SK-N-SH (cell line): ENCODE results near the gene PRDX6. TPM values are rescaled to one million over a fixed set of nuclear protein-coding genes. Genes with fewer than 3 reads are reported as not detected.

Experiments
- CTCF ChIA-PET: fragments of 300-600, 350-600 bp; formaldehyde crosslinking; extraction: SDS; loops from one replicate; lab custom pipeline; 2021; lab: Yijun Ruan, JAX
- POLR2A ChIA-PET: fragments of 350-600 bp; sonication (Branson Sonifier 250); formaldehyde crosslinking; extraction: SDS; loops from one replicate; lab custom pipeline; 2020; ENCODE audit warnings: antibody characterized with exemption, inconsistent platforms; lab: Yijun Ruan, JAX
- DNase-seq: peaks from one replicate; pipeline ENCODE4 v3.0.0; 2012
- H2AFZ ChIP-seq: fragments of 200-600 bp; sonication (generic); 2 replicates; pipeline ENCODE4 v1.8.1; 2016; ENCODE audit warnings: antibody characterized with exemption, mild to moderate bottlenecking, low read depth
- H3F3A ChIP-seq: fragments of 200-600 bp; sonication (generic); replicated peaks from 2 replicates; pipeline ENCODE3; 2016; ENCODE audit warnings: antibody characterized with exemption, mild to moderate bottlenecking; ENCODE audit not compliant: insufficient read depth
- H3K27ac ChIP-seq, 2 experiments: fragments of 200-500 bp in 1 of 2; fragments of 200-600 bp in 1 of 2; sonication (Bioruptor generic) in 1 of 2; sonication (generic), shearing (Covaris generic) in 1 of 2; 2 replicates each; pipeline versions ENCODE4 v1.5.1 to v1.6.1; 2014 to 2016; ENCODE audit warnings: low read depth in 2 of 2, inconsistent platforms in 1 of 2, low read length in 1 of 2, mild to moderate bottlenecking in 1 of 2, mixed read lengths in 1 of 2
- H3K27me3 ChIP-seq: fragments of 200-600 bp; sonication (generic), shearing (Covaris generic); 2 replicates; pipeline ENCODE4 v1.6.1; 2016; ENCODE audit warnings: mixed run types; ENCODE audit not compliant: insufficient read depth
- H3K36me3 ChIP-seq, 2 experiments: fragments of 200-500 bp in 1 of 2; fragments of 200-600 bp in 1 of 2; sonication (Bioruptor generic) in 1 of 2; sonication (generic) in 1 of 2; replicated peaks in 1 of 2; 2 replicates each; pipeline versions ENCODE3 to v1.5.1; 2014 to 2016; ENCODE audit warnings: low read length in 1 of 2, mild to moderate bottlenecking in 1 of 2; ENCODE audit not compliant: insufficient read depth in 2 of 2, control insufficient read depth in 1 of 2
- H3K4me1 ChIP-seq, 2 experiments: fragments of 200-500 bp in 1 of 2; fragments of 200-600 bp in 1 of 2; sonication (Bioruptor generic) in 1 of 2; sonication (generic), shearing (Covaris generic) in 1 of 2; 2 replicates each; pipeline versions ENCODE4 v1.5.1 to v1.6.1; 2014 to 2016; ENCODE audit warnings: low read depth in 1 of 2, low read length in 1 of 2, mixed run types in 1 of 2; ENCODE audit not compliant: insufficient read depth in 2 of 2, control insufficient read depth in 1 of 2
- H3K4me2 ChIP-seq: fragments of 200-600 bp; sonication (generic), shearing (Covaris generic); 2 replicates; pipeline ENCODE4 v1.6.1; 2017; ENCODE audit warnings: mixed run types
- H3K4me3 ChIP-seq, 2 experiments: fragments of 200-500 bp in 1 of 2; fragments of 200-600 bp in 1 of 2; sonication (Bioruptor generic) in 1 of 2; sonication (generic), shearing (Covaris generic) in 1 of 2; 2 replicates each; pipeline versions ENCODE4 v1.5.1 to v1.8.1; 2014 to 2016; ENCODE audit warnings: low read depth in 2 of 2, inconsistent platforms in 1 of 2, low read length in 1 of 2, mild to moderate bottlenecking in 1 of 2, mixed read lengths in 1 of 2, moderate library complexity in 1 of 2
- H3K79me2 ChIP-seq: fragments of 200-600 bp; sonication (generic); 2 replicates; pipeline ENCODE4 v1.8.1; 2017; ENCODE audit warnings: mild to moderate bottlenecking; ENCODE audit not compliant: insufficient read depth
- H3K9ac ChIP-seq: fragments of 200-600 bp; sonication (generic); 2 replicates; pipeline ENCODE4 v1.6.1; 2017; ENCODE audit warnings: mixed run types
- H3K9me2 ChIP-seq: fragments of 200-600 bp; sonication (generic); 2 replicates; pipeline ENCODE4 v1.6.1; 2017; ENCODE audit warnings: mixed run types
- H3K9me3 ChIP-seq: fragments of 200-600 bp; sonication (generic); 2 replicates; pipeline ENCODE4 v1.6.1; 2017; ENCODE audit warnings: mixed run types, mild to moderate bottlenecking, moderate library complexity
- H4K20me1 ChIP-seq: fragments of 200-600 bp; sonication (generic); 2 replicates; pipeline ENCODE4 v1.6.1; 2017; ENCODE audit warnings: mild to moderate bottlenecking, mixed run types; ENCODE audit not compliant: insufficient read depth
- ELF1 ChIP-seq: IDR thresholded peaks from 2 replicates; pipeline ENCODE4 v1.4.0; 2012
- EP300 ChIP-seq, 2 experiments: IDR thresholded peaks; 2 replicates each; pipeline versions ENCODE4 v1.4.0 to v1.6.1; 2012; ENCODE audit warnings: borderline replicate concordance in 1 of 2, low read depth in 1 of 2, low read length in 1 of 2
- FOSL2 ChIP-seq: IDR thresholded peaks from 2 replicates; pipeline ENCODE4 v1.4.0; 2012; ENCODE audit warnings: low read depth, mild to moderate bottlenecking, moderate library complexity, borderline replicate concordance
- FOXJ3 ChIP-seq: sonication (generic); formaldehyde crosslinking; IDR thresholded peaks from 2 replicates; pipeline ENCODE4 v1.5.1; 2020; ENCODE audit warnings: mild to moderate bottlenecking, missing genetic modification reagents
- FOXM1 ChIP-seq: IDR thresholded peaks from 2 replicates; pipeline ENCODE4 v1.4.0; 2012; ENCODE audit warnings: low read depth, mild to moderate bottlenecking
- GABPA ChIP-seq: IDR thresholded peaks from 2 replicates; pipeline ENCODE4 v1.4.0; 2012; ENCODE audit warnings: low read depth, mild to moderate bottlenecking
- GATA2 ChIP-seq: sonication (generic); formaldehyde crosslinking; IDR thresholded peaks from 2 replicates; pipeline ENCODE4 v1.5.0; 2020; ENCODE audit warnings: mild to moderate bottlenecking, missing genetic modification reagents
- MEF2A ChIP-seq: IDR thresholded peaks from 2 replicates; pipeline ENCODE4 v1.4.0; 2012; ENCODE audit warnings: low read depth, borderline replicate concordance
- NFIC ChIP-seq: IDR thresholded peaks from 2 replicates; pipeline ENCODE4 v1.4.0; 2012; ENCODE audit warnings: borderline replicate concordance
- NRF1 ChIP-seq: IDR thresholded peaks from 2 replicates; pipeline ENCODE4 v1.6.1; 2012; ENCODE audit warnings: low read depth, mild to moderate bottlenecking, low read length
- RAD21 ChIP-seq: IDR thresholded peaks from 2 replicates; pipeline ENCODE4 v1.6.1; 2012; ENCODE audit warnings: mild to moderate bottlenecking, low read length
- RXRA ChIP-seq: IDR thresholded peaks from 2 replicates; pipeline ENCODE4 v1.4.0; 2012; ENCODE audit warnings: low read depth, mild to moderate bottlenecking, borderline replicate concordance
- SIN3A ChIP-seq: IDR thresholded peaks from 2 replicates; pipeline ENCODE4 v1.6.1; 2012; ENCODE audit warnings: low read depth, mild to moderate bottlenecking, low read length, moderate library complexity, borderline replicate concordance
- SMC3 ChIP-seq: IDR thresholded peaks from 2 replicates; pipeline ENCODE4 v1.6.1; 2012; ENCODE audit warnings: low read depth, low read length, improper control_type of control experiment
- TAF1 ChIP-seq: IDR thresholded peaks from 2 replicates; pipeline ENCODE4 v1.6.1; 2012; ENCODE audit warnings: low read depth, mild to moderate bottlenecking, low read length, moderate library complexity, borderline replicate concordance
- WGBS: methylation state at CpG from one replicate; pipeline ENCODE4 v1.1.6; 2017; ENCODE audit warnings: low lambda C conversion rate; 5-methylcytosine and 5-hydroxymethylcytosine counted together
- polyA plus RNA-seq, 3 experiments: library from polyadenylated mRNA; depleted of rRNA; stranded (reverse); fragments of >200 nt; gene quantifications; 2 replicates each; pipeline ENCODE4 v1.2.3, GENCODE V29; 2012
- TF ChIP-seq, protein P1 (sequence below): IDR thresholded peaks from 2 replicates; pipeline ENCODE4 v1.4.0; 2012; ENCODE audit warnings: low read depth
- TF ChIP-seq, protein P2 (sequence below): fragments of 150-350 bp; IDR thresholded peaks from 2 replicates; pipeline ENCODE4 v1.6.1; 2016; ENCODE audit warnings: mild to moderate bottlenecking, low read depth, low read length

The PRDX6 gene
- polyA plus RNA-seq, 1 of the 3 experiments (the other 2 are of a cell fraction) = 224 TPM

DNA sequence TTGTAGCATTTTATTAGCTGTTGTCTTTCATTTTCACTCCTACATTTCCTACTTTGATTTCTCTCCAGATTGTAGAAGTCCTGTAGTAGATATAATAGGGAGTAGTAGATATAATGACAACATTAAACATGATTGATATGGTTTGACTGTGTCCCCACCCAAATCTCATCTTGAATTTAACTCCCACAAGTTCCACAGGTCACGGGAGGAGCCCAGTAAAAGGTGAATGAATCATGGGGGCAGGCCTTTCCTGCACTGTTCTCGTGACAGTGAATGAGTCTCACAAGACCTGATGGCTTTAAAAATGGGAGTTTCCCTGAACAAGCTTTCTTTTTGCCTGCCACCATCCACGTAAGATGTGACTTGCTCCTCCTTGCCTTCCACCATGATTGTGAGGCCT, 7.5 kb upstream of the PRDX6 start:
- 77% methylated on average over 3 of the region's 3 CpGs for whole genome bisulfite sequencing
- Histone ChIP-seq H2AFZ (no peak overlapping the region), H3K4me1 (peaks cover 12 to 18% of the 10 kb centered on the region in 2 experiments; a peak in 3 of 4 replicates), H3K36me3 (peaks cover 0 to 20% of the 10 kb centered on the region in 2 experiments), H3K27me3 (no peaks in the 10 kb centered on the region), H3F3A (peaks cover 25% of the 10 kb centered on the region), H3K9me3 (no peaks in the 10 kb centered on the region), H3K9ac (no peak overlapping the region), H3K4me3 (no peak overlapping the region), H3K27ac (no peak overlapping the region), H3K79me2 (peaks cover 27% of the 10 kb centered on the region), H3K9me2 (no peaks in the 10 kb centered on the region), H3K4me2 (no peak overlapping the region), H4K20me1 (no peaks in the 10 kb centered on the region)
- ChIA-PET POLR2A (no interaction called here), CTCF (no interaction called here)
- TF ChIP-seq FOXM1 (no peak), ELF1 (no peak), FOXJ3 (CRISPR knock-in tag) (no peak), RAD21 (no peak), SMC3 (no peak), TAF1 (no peak), NFIC (no peak), MEF2A (no peak), FOSL2 (no peak)
- TF ChIP-seq, protein P1, sequence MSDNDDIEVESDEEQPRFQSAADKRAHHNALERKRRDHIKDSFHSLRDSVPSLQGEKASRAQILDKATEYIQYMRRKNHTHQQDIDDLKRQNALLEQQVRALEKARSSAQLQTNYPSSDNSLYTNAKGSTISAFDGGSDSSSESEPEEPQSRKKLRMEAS = no peak
- DNase-seq = no peak

DNA sequence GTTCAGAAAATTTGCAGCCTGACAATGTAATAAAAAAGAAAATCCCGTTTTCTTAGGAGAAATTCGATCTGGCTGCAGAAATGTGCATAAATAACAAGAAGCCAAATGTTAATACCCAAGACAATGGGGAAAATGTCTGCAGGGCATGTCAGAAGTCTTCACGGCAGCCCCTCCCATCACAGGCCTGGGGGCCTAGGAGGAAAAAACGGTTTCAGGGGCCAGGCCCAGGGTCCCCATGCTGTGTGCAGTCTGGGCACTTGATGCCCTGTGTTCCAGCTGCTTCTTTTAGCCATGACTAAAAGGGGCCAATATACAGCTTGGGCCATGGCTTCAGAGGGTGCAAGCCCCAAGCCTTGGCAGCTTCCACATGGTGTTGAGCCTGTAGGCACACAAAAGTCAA, 6.5 kb upstream of the PRDX6 start:
- TF ChIP-seq SIN3A (no peak), FOXM1 (no peak), NFIC (no peak), NRF1 (no peak), GATA2 (CRISPR knock-in tag) (no peak), EP300 (IDR thresholded peaks at IDR 0.05; ENCODE audit: borderline replicate concordance in 1 of 2, low read depth in 1 of 2, low read length in 1 of 2) (no peak), RXRA (no peak), GABPA (no peak)
- TF ChIP-seq, protein P2, sequence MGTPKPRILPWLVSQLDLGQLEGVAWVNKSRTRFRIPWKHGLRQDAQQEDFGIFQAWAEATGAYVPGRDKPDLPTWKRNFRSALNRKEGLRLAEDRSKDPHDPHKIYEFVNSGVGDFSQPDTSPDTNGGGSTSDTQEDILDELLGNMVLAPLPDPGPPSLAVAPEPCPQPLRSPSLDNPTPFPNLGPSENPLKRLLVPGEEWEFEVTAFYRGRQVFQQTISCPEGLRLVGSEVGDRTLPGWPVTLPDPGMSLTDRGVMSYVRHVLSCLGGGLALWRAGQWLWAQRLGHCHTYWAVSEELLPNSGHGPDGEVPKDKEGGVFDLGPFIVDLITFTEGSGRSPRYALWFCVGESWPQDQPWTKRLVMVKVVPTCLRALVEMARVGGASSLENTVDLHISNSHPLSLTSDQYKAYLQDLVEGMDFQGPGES = no peak
- H3K9me3 ChIP-seq = no peaks in the 10 kb centered on the region
- no peak for DNase-seq
- peaks cover 0 to 18% of the 10 kb centered on the region in 2 experiments for H3K36me3 ChIP-seq
- no peak overlapping the region for H3K27ac ChIP-seq
- CTCF ChIA-PET = no interaction called here
- peaks cover 33% of the 10 kb centered on the region for H3K79me2 ChIP-seq
- H3K4me1 ChIP-seq = peaks cover 20 to 22% of the 10 kb centered on the region in 2 experiments; a peak in 3 of 4 replicates
- no peak overlapping the region for H2AFZ ChIP-seq
- no peak overlapping the region for H3K9ac ChIP-seq
- H4K20me1 ChIP-seq = no peaks in the 10 kb centered on the region
- WGBS = 93% methylated on average over 3 of the region's 4 CpGs
- H3F3A ChIP-seq = peaks cover 34% of the 10 kb centered on the region
- H3K27me3 ChIP-seq = no peaks in the 10 kb centered on the region
- no peak overlapping the region for H3K4me3 ChIP-seq
- no peak overlapping the region for H3K4me2 ChIP-seq
- POLR2A ChIA-PET = no interaction called here
- H3K9me2 ChIP-seq = no peaks in the 10 kb centered on the region
